ENCODE results near the gene TASP1. TPM values are rescaled to one million over a fixed set of nuclear protein-coding genes. Genes with fewer than 3 reads are reported as not detected.

TASP1 gene
- total and polyA plus RNA-seq, 8 donors: 5.8 to 13.0 (median 7.8) TPM

DNA sequence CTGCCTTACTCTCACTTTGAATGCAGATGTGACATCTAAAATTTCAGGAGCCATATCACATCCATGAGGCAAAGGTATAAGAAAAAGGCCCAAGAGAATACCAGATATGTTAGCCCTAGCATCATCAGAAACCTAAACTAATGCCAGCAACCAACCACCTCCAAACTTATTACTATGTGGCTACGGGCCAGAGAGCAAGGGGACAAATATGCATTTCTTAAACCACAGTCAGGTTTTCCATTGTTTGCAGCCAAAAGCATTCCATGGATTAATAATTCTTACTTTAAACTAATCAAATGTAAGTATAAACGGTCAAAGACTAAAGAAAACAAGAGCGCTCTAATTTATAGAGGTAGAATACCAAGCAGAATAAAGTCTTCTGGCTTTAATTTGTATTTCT lies 84.7 kb downstream of the TASP1 start:
- TF ChIP-seq, protein P1, sequence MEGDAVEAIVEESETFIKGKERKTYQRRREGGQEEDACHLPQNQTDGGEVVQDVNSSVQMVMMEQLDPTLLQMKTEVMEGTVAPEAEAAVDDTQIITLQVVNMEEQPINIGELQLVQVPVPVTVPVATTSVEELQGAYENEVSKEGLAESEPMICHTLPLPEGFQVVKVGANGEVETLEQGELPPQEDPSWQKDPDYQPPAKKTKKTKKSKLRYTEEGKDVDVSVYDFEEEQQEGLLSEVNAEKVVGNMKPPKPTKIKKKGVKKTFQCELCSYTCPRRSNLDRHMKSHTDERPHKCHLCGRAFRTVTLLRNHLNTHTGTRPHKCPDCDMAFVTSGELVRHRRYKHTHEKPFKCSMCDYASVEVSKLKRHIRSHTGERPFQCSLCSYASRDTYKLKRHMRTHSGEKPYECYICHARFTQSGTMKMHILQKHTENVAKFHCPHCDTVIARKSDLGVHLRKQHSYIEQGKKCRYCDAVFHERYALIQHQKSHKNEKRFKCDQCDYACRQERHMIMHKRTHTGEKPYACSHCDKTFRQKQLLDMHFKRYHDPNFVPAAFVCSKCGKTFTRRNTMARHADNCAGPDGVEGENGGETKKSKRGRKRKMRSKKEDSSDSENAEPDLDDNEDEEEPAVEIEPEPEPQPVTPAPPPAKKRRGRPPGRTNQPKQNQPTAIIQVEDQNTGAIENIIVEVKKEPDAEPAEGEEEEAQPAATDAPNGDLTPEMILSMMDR (IDR thresholded peaks at IDR 0.05): no peak
- no peaks in the 10 kb centered on the region for H3K9me3 ChIP-seq
- intact Hi-C loops (cut with DNase I): no loop called here
- DNase-seq (no peak), FAIRE-seq (no peak), ATAC-seq (no peak)
- H3K36me3 ChIP-seq: peaks cover 0 to 4% (median 0%) of the 10 kb centered on the region in 3 donors
- no peak overlapping the region for H3K27ac ChIP-seq
- H3K4me1 ChIP-seq: no peaks in the 10 kb centered on the region
- no peak overlapping the region for H3K4me3 ChIP-seq
- 69 to 72% methylated on average over 3 of the region's 3 CpGs for WGBS, 2 donors
- H3K27me3 ChIP-seq: no peaks in the 10 kb centered on the region

DNA sequence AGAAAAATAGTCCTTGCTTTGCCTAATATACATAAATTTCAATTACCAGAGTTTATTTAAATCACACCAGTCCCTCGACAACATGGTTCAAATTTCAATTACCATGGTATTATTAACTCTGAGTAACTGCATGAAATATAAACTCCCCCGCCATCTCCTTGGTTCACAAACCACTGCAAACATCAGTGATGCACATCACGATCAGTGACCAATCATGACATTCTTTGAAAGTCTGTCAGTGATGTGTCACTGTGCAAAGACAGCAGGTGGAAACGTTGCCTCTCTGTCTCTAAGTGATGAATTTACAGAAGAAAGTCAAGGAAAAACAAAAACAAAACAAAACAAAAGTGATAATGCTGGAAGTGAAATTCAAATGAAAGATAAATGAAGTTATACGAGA lies 86.7 kb downstream of the TASP1 start:
- no peak overlapping the region for H3K27ac ChIP-seq
- H3K36me3 ChIP-seq: peaks cover 0 to 3% (median 0%) of the 10 kb centered on the region in 3 donors
- intact Hi-C loops (cut with DNase I): no loop called here
- H3K4me3 ChIP-seq: no peak overlapping the region
- H3K9me3 ChIP-seq: no peaks in the 10 kb centered on the region
- TF ChIP-seq, protein P1 (IDR thresholded peaks at IDR 0.05): no peak
- H3K27me3 ChIP-seq: no peaks in the 10 kb centered on the region
- 86 to 91% methylated on average over 5 of the region's 5 CpGs for WGBS, 2 donors
- no peaks in the 10 kb centered on the region for H3K4me1 ChIP-seq
- no peak for ATAC-seq
- FAIRE-seq: no peak
- no peak for DNase-seq

DNA sequence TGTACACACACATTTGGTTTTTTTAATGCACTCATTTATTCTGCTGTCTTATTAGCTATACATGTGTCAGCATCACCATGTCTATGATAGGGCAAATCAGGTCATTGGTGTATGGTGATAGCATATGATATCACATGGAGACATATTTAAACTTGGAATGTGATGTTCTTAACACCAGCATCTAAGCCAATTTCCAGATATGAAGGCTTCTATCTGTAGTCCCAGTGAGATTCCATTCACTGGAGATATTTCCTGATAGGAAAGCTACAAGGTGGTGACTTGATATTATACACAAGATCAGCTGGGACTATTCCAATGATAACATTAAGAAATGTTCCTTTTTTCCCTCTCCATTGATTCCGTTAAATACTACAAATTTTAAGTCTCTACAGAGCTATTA lies 89.3 kb downstream of the TASP1 start:
- Histone ChIP-seq H3K4me3 (no peak overlapping the region), H3K36me3 (no peaks in the 10 kb centered on the region), H3K4me1 (no peaks in the 10 kb centered on the region), H3K27ac (no peak overlapping the region), H3K9me3 (no peaks in the 10 kb centered on the region), H3K27me3 (no peaks in the 10 kb centered on the region)
- ATAC-seq: no peak
- DNase-seq: no peak
- FAIRE-seq: no peak
- TF ChIP-seq, protein P1 (IDR thresholded peaks at IDR 0.05): no peak
- intact Hi-C loops (cut with DNase I): loop anchor here in 1 of 3 donors (10.0 kb wide), 1 partner anchor 435 kb away; no protein-coding TSS in a partner anchor
- 92% methylated on average over 1 of the region's 1 CpG for WGBS, 2 donors

DNA sequence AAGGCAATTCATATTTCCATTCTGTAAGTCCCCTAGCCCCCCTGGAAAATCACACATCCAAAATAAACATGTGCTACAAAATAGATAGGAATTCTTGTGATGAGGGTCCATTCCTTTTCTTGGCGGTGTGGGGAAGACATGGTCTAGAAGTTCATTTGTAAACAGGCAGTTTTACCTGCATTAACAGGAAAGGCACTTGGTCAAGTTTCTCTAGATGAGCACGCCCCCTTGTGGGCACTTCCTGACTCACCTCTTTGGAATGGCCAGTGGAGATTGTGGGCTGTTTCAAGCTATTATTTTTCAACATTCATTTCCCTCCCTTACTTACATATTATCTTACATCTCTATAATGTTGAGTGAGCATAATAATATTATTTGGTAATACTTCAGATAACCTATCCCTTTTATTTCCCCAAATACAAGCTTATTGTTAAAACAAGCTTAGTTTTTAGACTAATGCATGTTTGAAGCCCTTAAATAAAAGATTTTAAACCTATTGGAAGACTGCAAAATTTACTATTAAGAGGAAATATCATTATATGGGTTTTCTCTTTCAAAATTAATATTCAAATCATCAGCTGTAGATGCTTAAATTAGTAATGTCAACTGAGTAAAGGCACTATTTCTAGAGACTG lies 92.1 kb downstream of the TASP1 start:
- no peaks in the 10 kb centered on the region for H3K27me3 ChIP-seq
- peak; percentile 94 for FAIRE-seq
- H3K4me1 ChIP-seq: no peaks in the 10 kb centered on the region
- peak; percentile 42 to 91 (median 77) for DNase-seq
- H3K27ac ChIP-seq: no peak overlapping the region
- H3K9me3 ChIP-seq: no peaks in the 10 kb centered on the region
- TF ChIP-seq, protein P1 (IDR thresholded peaks at IDR 0.05): peak; percentile 52 to 77 (median 66)
- peak; percentile 67 to 91 (median 84) for ATAC-seq
- intact Hi-C loops (cut with DNase I): loop anchor here in 1 of 3 donors (10.0 kb wide), 1 partner anchor 432 kb away; no protein-coding TSS in a partner anchor
- WGBS, 2 donors: 6% methylated on average over 2 of the region's 2 CpGs
- no peaks in the 10 kb centered on the region for H3K36me3 ChIP-seq
- no peak overlapping the region for H3K4me3 ChIP-seq

DNA sequence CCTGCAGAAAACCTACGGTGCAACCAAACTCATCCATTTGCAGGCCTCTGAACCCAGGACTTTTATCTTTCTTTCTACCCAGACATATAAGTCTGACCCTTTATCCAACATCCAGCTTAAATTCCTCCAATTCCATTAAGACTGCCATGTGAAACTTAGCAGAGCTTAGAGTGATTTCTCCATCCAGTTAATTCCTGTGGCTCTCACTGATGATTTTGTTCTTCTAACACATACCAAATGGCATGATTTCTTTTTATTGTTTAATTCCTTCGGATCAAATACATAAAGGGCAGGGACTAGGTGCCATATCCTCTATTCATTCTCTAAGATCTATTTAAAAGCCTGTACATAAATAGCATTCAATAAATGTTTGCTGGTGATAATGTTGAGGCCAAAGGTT lies 92.9 kb downstream of the TASP1 start:
- Histone ChIP-seq H3K4me1 (no peaks in the 10 kb centered on the region), H3K36me3 (no peaks in the 10 kb centered on the region), H3K4me3 (no peak overlapping the region), H3K27ac (no peak overlapping the region), H3K27me3 (no peaks in the 10 kb centered on the region), H3K9me3 (no peaks in the 10 kb centered on the region)
- WGBS, 2 donors: 69 to 72% methylated on average over 2 of the region's 2 CpGs
- intact Hi-C loops (cut with DNase I): loop anchor here in 1 of 3 donors (10.0 kb wide), 1 partner anchor 431 kb away; no protein-coding TSS in a partner anchor
- DNase-seq (no peak), FAIRE-seq (no peak), ATAC-seq (no peak)
- TF ChIP-seq, protein P1 (IDR thresholded peaks at IDR 0.05): no peak

Data from pancreas (tissue), 10 donors.